Osteoblast (primary cell): ENCODE results near the gene FAM169A. TPM values are rescaled to one million over a fixed set of nuclear protein-coding genes. Genes with fewer than 3 reads are reported as not detected.

Experiments
- DNase-seq: peaks from one replicate; pipeline ENCODE4 v3.0.0; 2011; ENCODE audit warnings: low spot score, mixed read lengths; ENCODE audit not compliant: insufficient read length; ENCODE audit errors: missing footprints
- H2AFZ ChIP-seq: 2 replicates; pipeline ENCODE4 v1.6.0; 2011; ENCODE audit warnings: mild to moderate bottlenecking, low read length
- H3K27ac ChIP-seq: 2 replicates; pipeline ENCODE4 v1.5.1; 2011; ENCODE audit warnings: mild to moderate bottlenecking, low read depth, low read length, moderate library complexity
- H3K27me3 ChIP-seq: 2 replicates; pipeline ENCODE4 v1.6.0; 2012; ENCODE audit warnings: mild to moderate bottlenecking, control low read depth, inconsistent platforms, low read length, moderate library complexity; ENCODE audit not compliant: insufficient read depth
- H3K36me3 ChIP-seq: 2 replicates; pipeline ENCODE4 v1.5.1; 2011; ENCODE audit warnings: mild to moderate bottlenecking, low read length, control low read depth, moderate library complexity; ENCODE audit not compliant: insufficient read depth
- H3K4me1 ChIP-seq: 2 replicates; pipeline ENCODE4 v1.5.1; 2011; ENCODE audit warnings: mild to moderate bottlenecking, low read length, control low read depth, moderate library complexity; ENCODE audit not compliant: insufficient read depth
- H3K4me2 ChIP-seq: 2 replicates; pipeline ENCODE4 v1.6.0; 2011; ENCODE audit warnings: mild to moderate bottlenecking, low read length; ENCODE audit not compliant: insufficient read depth
- H3K4me3 ChIP-seq: fragments of 200-600 bp; sonication (generic); 3 replicates; pipeline ENCODE4 v1.5.1; 2012; ENCODE audit warnings: mild to moderate bottlenecking, low read length, inconsistent platforms; ENCODE audit not compliant: insufficient read depth
- H3K79me2 ChIP-seq: 2 replicates; pipeline ENCODE4 v1.6.0; 2012; ENCODE audit warnings: mild to moderate bottlenecking, low read length, control low read depth, inconsistent platforms; ENCODE audit not compliant: insufficient read depth
- H3K9me3 ChIP-seq: 2 replicates; pipeline ENCODE4 v1.5.1; 2011; ENCODE audit warnings: low read depth, low read length, control low read depth
- H4K20me1 ChIP-seq: 2 replicates; pipeline ENCODE4 v1.6.0; 2012; ENCODE audit warnings: mild to moderate bottlenecking, low read length, control low read depth; ENCODE audit not compliant: insufficient read depth
- CTCF ChIP-seq: IDR thresholded peaks from 2 replicates; pipeline ENCODE4 v1.5.1; 2011; ENCODE audit warnings: mild to moderate bottlenecking, low read depth, low read length, moderate library complexity; ENCODE audit errors: extremely low read depth
- total RNA-seq: library from RNA; depleted of rRNA; stranded (reverse); fragments of >200 nt; gene quantifications from 2 replicates; pipeline ENCODE4 v1.2.3, GENCODE V29; 2012

Gene FAM169A
- total RNA-seq, 1 donor: under 0.01 TPM

DNA sequence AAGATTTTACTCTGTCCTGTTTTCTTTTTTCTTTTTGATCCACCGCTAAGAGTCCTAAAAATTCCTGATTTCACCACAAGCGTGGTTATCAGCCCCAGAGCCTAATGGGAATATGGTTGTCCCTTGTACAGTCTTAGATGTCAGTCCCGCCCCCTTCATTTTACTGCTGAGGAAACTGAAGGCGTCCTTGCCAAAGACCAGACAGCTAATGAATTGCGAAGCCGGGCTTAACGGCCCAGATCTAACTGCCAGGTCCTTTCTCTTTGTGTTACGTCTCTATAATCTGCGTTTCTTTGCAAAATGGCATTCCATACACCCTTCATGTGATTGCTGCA, 98.6 kb downstream of the FAM169A start:
- H3K27ac ChIP-seq: peak overlapping the region; percentile 74
- peak overlapping the region; percentile 98 for H2AFZ ChIP-seq
- peaks cover 35% of the 10 kb centered on the region for H3K4me1 ChIP-seq
- peaks cover 48% of the 10 kb centered on the region for H3K79me2 ChIP-seq
- no peak for TF ChIP-seq CTCF
- H3K27me3 ChIP-seq: no peaks in the 10 kb centered on the region
- no peaks in the 10 kb centered on the region for H4K20me1 ChIP-seq
- DNase-seq: peak; percentile 31
- peak overlapping the region; percentile 100 for H3K4me2 ChIP-seq
- peak overlapping the region; percentile 96 for H3K4me3 ChIP-seq
- H3K36me3 ChIP-seq: peaks cover 29% of the 10 kb centered on the region
- H3K9me3 ChIP-seq: no peaks in the 10 kb centered on the region

DNA sequence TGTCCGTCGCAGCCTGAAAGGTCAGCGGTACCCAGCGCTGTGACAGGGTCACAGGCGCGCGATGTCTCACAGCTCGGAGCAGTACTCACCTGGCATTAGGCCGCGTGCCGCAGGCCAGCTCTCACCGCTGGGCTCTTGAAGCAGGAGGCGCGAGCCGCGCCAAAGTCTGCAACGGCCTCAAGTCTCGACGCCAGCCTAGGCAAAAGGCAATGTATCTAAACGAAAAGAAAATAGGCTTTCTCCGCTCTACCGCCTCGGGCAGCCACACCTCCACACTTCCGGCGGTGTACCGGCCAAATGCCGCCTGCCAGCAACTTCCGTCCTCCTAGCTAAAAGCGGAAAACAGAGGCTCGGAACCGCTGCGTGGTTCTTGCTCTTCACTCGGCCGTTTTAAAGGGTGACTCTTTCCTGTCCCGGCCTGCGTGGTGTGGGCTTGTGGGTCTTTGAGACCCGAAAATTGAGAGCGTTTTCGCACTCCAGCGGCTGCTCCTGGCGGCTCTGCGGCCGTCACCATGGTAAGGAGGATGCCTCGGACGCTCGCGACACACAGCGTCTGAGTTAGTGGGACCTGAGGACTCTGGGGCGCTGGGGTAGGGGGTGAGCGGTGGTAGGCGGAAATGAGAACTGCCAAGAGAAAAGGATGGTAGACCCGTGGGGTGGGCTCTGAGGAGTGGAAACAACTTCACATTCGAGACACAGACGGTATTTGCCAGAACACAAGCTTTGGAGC, 99.2 kb downstream of the FAM169A start, which contains the start of the genes GFM2 and NSA2:
GFM2 (minus strand) TSS at position 269 of the 730 bp plus-strand sequence. CDS start 3,375 bp downstream, outside the sequence.
NSA2 (plus strand) TSS at position 401 of the 730 bp plus-strand sequence; CDS start at position 513, 112 bp downstream.
- H3K9me3 ChIP-seq: no peaks in the 10 kb centered on the region
- H3K4me1 ChIP-seq: peaks cover 41% of the 10 kb centered on the region
- H4K20me1 ChIP-seq: no peaks in the 10 kb centered on the region
- peaks cover 26% of the 10 kb centered on the region for H3K36me3 ChIP-seq
- H3K79me2 ChIP-seq: peaks cover 52% of the 10 kb centered on the region
- H3K4me3 ChIP-seq: peak within 1 kb of the TSS; percentile 96
- H2AFZ ChIP-seq: peak within 1 kb of the TSS; percentile 98
- H3K27me3 ChIP-seq: no peaks in the 10 kb centered on the region
- DNase-seq: peak; percentile 85
- peak within 1 kb of the TSS; percentile 100 for H3K4me2 ChIP-seq
- H3K27ac ChIP-seq: peak within 1 kb of the TSS; percentile 74
- TF ChIP-seq CTCF: no peak

GRCh38 chr5:74766418-74766848, 99.8 kb downstream of the FAM169A start:
- peak; percentile 54 for TF ChIP-seq CTCF
- peaks cover 41% of the 10 kb centered on the region for H3K4me1 ChIP-seq
- H3K4me2 ChIP-seq: peak overlapping the region; percentile 100
- peak overlapping the region; percentile 98 for H2AFZ ChIP-seq
- H3K27ac ChIP-seq: peak overlapping the region; percentile 74
- H3K27me3 ChIP-seq: no peaks in the 10 kb centered on the region
- H3K4me3 ChIP-seq: peak overlapping the region; percentile 96
- peaks cover 58% of the 10 kb centered on the region for H3K79me2 ChIP-seq
- no peaks in the 10 kb centered on the region for H3K9me3 ChIP-seq
- DNase-seq: peak; percentile 91
- H4K20me1 ChIP-seq: no peaks in the 10 kb centered on the region
- peaks cover 26% of the 10 kb centered on the region for H3K36me3 ChIP-seq

- Histone ChIP-seq H2AFZ (peak overlapping the region; percentile 98), H3K4me3 (peak overlapping the region; percentile 96), H3K9me3 (no peaks in the 10 kb centered on the region), H4K20me1 (no peaks in the 10 kb centered on the region), H3K36me3 (peaks cover 22% of the 10 kb centered on the region), H3K27ac (peak overlapping the region; percentile 74), H3K4me1 (peaks cover 41% of the 10 kb centered on the region), H3K79me2 (peaks cover 62% of the 10 kb centered on the region), H3K4me2 (peak overlapping the region; percentile 100), H3K27me3 (no peaks in the 10 kb centered on the region)
- TF ChIP-seq CTCF: no peak
- no peak for DNase-seq
Measured at GRCh38 chr5:74765929-74766328, 100.3 kb downstream of the FAM169A start.
